ENCODE results near the gene PXN.

PXN gene

GRCh38 chr12:120229487-120230325 lies 35.8 kb downstream of the PXN start:
- ChIA-PET CTCF (interaction anchor here (0.5 to 14.3 kb wide), 16 partner anchors 12 to 1572 kb away, joined by 3 to 581 read pairs (median 10); partner anchors contain the start of genes PXN, RNU4-1, RNU4-2 and RPLP0), POLR2A (interaction anchor here (0.6 to 10.5 kb wide), 10 partner anchors 10 to 72 kb away, joined by 3 to 194 read pairs (median 8); partner anchors contain the start of genes PXN, RNU4-1, RNU4-2 and RPLP0)
- no peak for TF ChIP-seq ZNF785 (tag by site-specific recombination; IDR thresholded peaks at IDR 0.05)
- TF ChIP-seq SETDB1 (IDR thresholded peaks at IDR 0.05; ENCODE audit: insufficient read length, low read length), result no peak
- no peak for TF ChIP-seq HOXD13 (CRISPR knock-in tag; IDR thresholded peaks at IDR 0.05; ENCODE audit: borderline replicate concordance)
- TF ChIP-seq PRDM6 (tag by site-specific recombination; IDR thresholded peaks at IDR 0.05), result no peak
- peak; percentile 1; the same call in 1 of the 2 replicates for TF ChIP-seq ZXDB (tag by site-specific recombination; IDR thresholded peaks at IDR 0.05)
- no peak for TF ChIP-seq ZNF140 (tag by site-specific recombination; IDR thresholded peaks at IDR 0.05)
- peak; percentile 48; the same call in 1 of the 2 replicates for TF ChIP-seq OSR2 (tag by site-specific recombination; IDR thresholded peaks at IDR 0.05)
- 0 out of 2 replicates have a peak, but pooled peaks have one; percentile 23 for TF ChIP-seq KLF17 (tag by site-specific recombination; IDR thresholded peaks at IDR 0.05)
- TF ChIP-seq GLIS1 (tag by site-specific recombination; IDR thresholded peaks at IDR 0.05), result peak; percentile 44
- peak; percentile 59; the same call in 1 of the 2 replicates for TF ChIP-seq ZBTB17 (tag by site-specific recombination; IDR thresholded peaks at IDR 0.05)
- no peak for TF ChIP-seq ZNF791 (tag by site-specific recombination; IDR thresholded peaks at IDR 0.05)
- TF ChIP-seq WT1 (tag by site-specific recombination; IDR thresholded peaks at IDR 0.05), result peak; percentile 81
- no peak for TF ChIP-seq ZNF792 (tag by site-specific recombination; IDR thresholded peaks at IDR 0.05)
- TF ChIP-seq PRDM10 (tag by site-specific recombination; IDR thresholded peaks at IDR 0.05), result peak; percentile 68; the same call in 1 of the 2 replicates
- peak; percentile 54 for TF ChIP-seq PRDM1 (tag by site-specific recombination; IDR thresholded peaks at IDR 0.05)
- peaks cover 0 to 8% of the 10 kb centered on the region in 2 experiments; a peak in 1 of 3 replicates for H3K36me3 ChIP-seq (ENCODE audit: control insufficient read depth in 2 of 2, insufficient read depth in 1 of 2, low read length in 2 of 2)
- H3K4me1 ChIP-seq (ENCODE audit: control insufficient read depth, insufficient read depth, low read length), result peaks cover 44% of the 10 kb centered on the region
- no peaks in the 10 kb centered on the region for H3K9me3 ChIP-seq (ENCODE audit: control insufficient read depth, insufficient read depth, low read depth, low read length)
- H3K4me3 ChIP-seq (ENCODE audit: low read depth, low read length), result no peak overlapping the region
- H3K27ac ChIP-seq (ENCODE audit: extremely low read depth, low read depth, low read length), result peak overlapping the region; percentile 71

- POLR2A ChIA-PET, result interaction anchor here (1.5 to 10.5 kb wide), 5 partner anchors 14 to 62 kb away, joined by 4 to 194 read pairs (median 126); partner anchors contain the start of genes PXN, RNU4-1, RNU4-2 and RPLP0
- CTCF ChIA-PET, result interaction anchor here (0.5 to 14.3 kb wide), 28 partner anchors 11 to 881 kb away, joined by 3 to 581 read pairs (median 6); partner anchors contain the start of genes PXN, RNU4-1, RNU4-2 and RPLP0
- peak overlapping the region; percentile 4; the same call in 1 of the 2 replicates for H3K27ac ChIP-seq (ENCODE audit: extremely low read depth, low read depth, low read length)
- peaks cover 0 to 8% of the 10 kb centered on the region in 2 experiments; a peak in 1 of 3 replicates for H3K36me3 ChIP-seq (ENCODE audit: control insufficient read depth in 2 of 2, insufficient read depth in 1 of 2, low read length in 2 of 2)
- H3K4me1 ChIP-seq (ENCODE audit: control insufficient read depth, insufficient read depth, low read length), result peaks cover 42% of the 10 kb centered on the region
- H3K9me3 ChIP-seq (ENCODE audit: control insufficient read depth, insufficient read depth, low read depth, low read length), result no peaks in the 10 kb centered on the region
- H3K4me3 ChIP-seq (ENCODE audit: low read depth, low read length), result no peak overlapping the region
- TF ChIP-seq ZNF26 (tag by site-specific recombination; IDR thresholded peaks at IDR 0.05) (no peak), ZBTB26 (tag by site-specific recombination; optimal IDR thresholded peaks at IDR 0.05) (no peak), ZFHX2 (tag by site-specific recombination; conservative IDR thresholded peaks at IDR 0.05) (peak; percentile 57; the same call in 1 of the 2 replicates), BCL6B (tag by site-specific recombination; IDR thresholded peaks at IDR 0.05) (no peak), ZNF394 (tag by site-specific recombination; IDR thresholded peaks at IDR 0.05; ENCODE audit: borderline replicate concordance) (no peak), ZNF561 (tag by site-specific recombination; IDR thresholded peaks at IDR 0.05; ENCODE audit: borderline replicate concordance) (no peak)
Measured at GRCh38 chr12:120229071-120229486, 36.5 kb downstream of the PXN start.

Measured in HEK293 (cell line).